RPMI8226 (cell line): ENCODE measurements around the gene NCKAP1.

Experiments
- DNase-seq: peaks from one replicate; pipeline ENCODE4 v3.0.0-alpha.2; 2015

The NCKAP1 gene

GRCh38 chr2:182866461-182867406 is 171.5 kb downstream of the NCKAP1 start, which contains the start of gene FRZB:
Gene FRZB, minus strand, starts transcription at chr2:182866637. Its CDS starts 85 bp downstream, at chr2:182866552.
- no peak for DNase-seq

DNA sequence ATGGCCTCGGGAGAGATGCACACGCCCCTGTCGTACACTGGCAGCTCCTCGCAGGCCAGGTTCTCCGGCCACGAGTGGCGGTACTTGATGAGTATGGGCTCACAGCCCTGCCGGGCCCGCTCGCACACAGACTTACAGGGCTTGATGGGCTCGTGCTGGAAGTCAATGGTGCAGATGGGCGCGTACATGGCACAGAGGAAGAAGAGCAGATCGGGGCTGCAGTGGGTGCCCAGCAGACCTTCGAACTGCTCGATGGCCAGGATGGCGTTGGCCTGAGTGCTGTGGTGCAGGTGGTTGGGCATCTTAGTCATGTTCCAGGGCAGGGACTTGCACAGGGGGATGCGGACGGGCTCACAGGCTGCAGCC is 172.2 kb downstream of the NCKAP1 start:
- no peak for DNase-seq

DNA sequence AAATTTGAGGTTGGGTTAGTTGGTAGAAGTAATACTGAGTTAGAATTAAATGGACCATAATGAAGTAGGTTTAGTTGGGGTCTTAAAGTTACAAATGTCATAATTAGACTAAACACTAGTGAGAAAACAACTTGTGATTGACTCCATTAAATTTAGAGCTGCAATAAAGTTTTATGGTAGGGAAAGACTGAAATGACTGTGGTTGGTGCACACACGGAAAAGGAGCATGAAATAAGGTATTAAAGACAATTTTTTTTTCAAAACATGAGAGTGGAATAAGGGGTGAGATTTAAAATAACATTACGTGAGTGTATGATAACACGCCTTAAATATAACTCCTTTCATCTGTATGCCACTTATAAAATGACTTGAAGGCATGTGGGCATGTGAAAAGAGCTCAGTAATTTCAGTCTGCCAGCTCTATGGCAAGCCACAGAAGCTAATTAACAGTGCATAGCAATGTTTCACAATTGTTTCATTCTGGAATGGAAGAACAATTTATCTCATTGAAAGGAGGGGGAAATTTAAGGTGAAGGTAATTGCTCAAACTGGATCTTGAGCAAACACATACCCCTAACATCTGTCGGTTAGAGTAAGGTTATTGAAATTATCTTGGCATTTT is 173.2 kb downstream of the NCKAP1 start:
- DNase-seq, result no peak

- no peak for DNase-seq
Observed at GRCh38 chr2:182863642-182864041, 174.6 kb downstream of the NCKAP1 start.

- DNase-seq, result no peak
Observed at GRCh38 chr2:182862091-182862490, 176.2 kb downstream of the NCKAP1 start.

DNA sequence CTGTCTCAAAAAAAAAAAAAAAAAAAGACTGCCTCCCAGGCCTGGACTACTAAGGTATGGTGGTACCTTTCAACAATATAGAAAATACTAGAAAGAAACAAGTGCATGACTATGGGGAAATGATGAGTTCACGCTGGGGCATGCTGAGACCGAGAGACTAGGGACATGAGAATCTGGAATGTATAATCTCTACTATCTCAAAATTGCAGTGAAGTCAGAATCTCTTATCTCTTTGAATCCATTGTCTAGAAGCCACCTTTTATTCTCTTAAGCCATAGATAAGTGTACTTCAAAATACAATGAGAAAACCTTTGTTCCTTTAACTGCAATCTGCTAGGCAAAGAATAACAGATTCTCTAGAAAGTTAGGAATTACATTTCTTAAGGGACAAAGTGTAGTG is 177.4 kb downstream of the NCKAP1 start:
- no peak for DNase-seq
